HT-29 (cell line): ENCODE measurements around the gene EME2. TPM values are rescaled to one million over a fixed set of nuclear protein-coding genes. Genes with fewer than 3 reads are reported as not detected.
A peak's percentile ranks its signal among the peaks of the same experiment; 100 is the strongest.
"Not testable (repeated sequence)": the region's sequence is repeated elsewhere in the genome, so short reads cannot be mapped to it uniquely, and the experiment has no call there.

Experiments used
- DNase-seq: peaks from one replicate; pipeline ENCODE4 v3.0.0-alpha.2; 2015; ENCODE audit warnings: low spot score
- total RNA-seq: library from RNA; depleted of rRNA; stranded (reverse); fragments of >200 nt; shearing (Covaris generic); gene quantifications from 2 replicates; pipeline ENCODE4 v1.2.3, GENCODE V29; 2014; rRNA removed

The EME2 gene
- 75.6 and 84.1 TPM in 2 replicates for total RNA-seq

- peak; percentile 46 for DNase-seq
These were observed at the start of gene EME2 for GRCh38 chr16:1772362-1772907. Gene EME2, plus strand, starts transcription at chr16:1772810. Its CDS starts 418 bp downstream, at chr16:1773228.

GRCh38 chr16:1723450-1724147 is 49.0 kb upstream of the EME2 start:
- DNase-seq = peak; percentile 75

- no peak for DNase-seq
These were observed 48.1 kb upstream of the EME2 start for GRCh38 chr16:1724491-1724890.

- DNase-seq = no peak
These were observed 45.7 kb upstream of the EME2 start for GRCh38 chr16:1726661-1727502.

GRCh38 chr16:1727651-1728624 is 44.7 kb upstream of the EME2 start:
- no peak for DNase-seq

- no peak for DNase-seq
These were observed 43.6 kb upstream of the EME2 start for GRCh38 chr16:1729026-1729425.

GRCh38 chr16:1729445-1729844 is 43.2 kb upstream of the EME2 start:
- no peak for DNase-seq

- no peak for DNase-seq
These were observed 41.5 kb upstream of the EME2 start for GRCh38 chr16:1731073-1731472.

- no peak for DNase-seq
These were observed 41.0 kb upstream of the EME2 start for GRCh38 chr16:1731603-1732002.

- DNase-seq = no peak
These were observed 40.5 kb upstream of the EME2 start for GRCh38 chr16:1732071-1732470.

- not testable (repeated sequence) for DNase-seq
These were observed 40.0 kb upstream of the EME2 start for GRCh38 chr16:1732551-1732987.

- no peak for DNase-seq
These were observed 38.5 kb upstream of the EME2 start for GRCh38 chr16:1734123-1734522.

GRCh38 chr16:1734816-1735215 is 37.8 kb upstream of the EME2 start:
- no peak for DNase-seq

- no peak for DNase-seq
These were observed 32.4 kb upstream of the EME2 start for GRCh38 chr16:1740234-1740633.

- DNase-seq = no peak
These were observed 31.7 kb upstream of the EME2 start for GRCh38 chr16:1740781-1741490.

GRCh38 chr16:1741553-1742165 is 31.0 kb upstream of the EME2 start:
- no peak for DNase-seq

GRCh38 chr16:1743376-1744337 is 29.0 kb upstream of the EME2 start:
- no peak for DNase-seq

GRCh38 chr16:1744338-1744840 is 28.2 kb upstream of the EME2 start:
- DNase-seq = no peak
